Stimulated activated effector memory CD8-positive, alpha-beta T cell treated with anti-CD3 and anti-CD28 coated beads, Interleukin-12 subunit alpha, Interleukin-12 subunit beta, amount 100 ng/mL, for 72 hours (primary cell): ENCODE measurements around the gene CACHD1.

ENCODE experiments used
- ATAC-seq: fragments of 150-1000 bp; cut with Tn5 transposase; 2 replicates; pipeline ENCODE4 v1.10.0; 2021
- DNase-seq, 2 donors: peaks; one replicate each; pipeline ENCODE4 v3.0.0; 2021 to 2022; ENCODE audit warnings: low spot score in 2 of 2
- H3K27ac Mint-ChIP-seq: one replicate; pipeline ENCODE4 v1.8.0; 2022; ENCODE audit warnings: mild to moderate bottlenecking, mixed read lengths
- H3K36me3 Mint-ChIP-seq: one replicate; pipeline ENCODE4 v1.8.0; 2022; ENCODE audit warnings: mild to moderate bottlenecking, mixed read lengths
- H3K4me1 Mint-ChIP-seq: one replicate; pipeline ENCODE4 v1.8.0; 2022; ENCODE audit warnings: mixed read lengths
- H3K4me3 Mint-ChIP-seq: one replicate; pipeline ENCODE4 v1.8.0; 2022; ENCODE audit warnings: mild to moderate bottlenecking, mixed read lengths
- H3K9me3 Mint-ChIP-seq: one replicate; pipeline ENCODE4 v1.8.0; 2022; ENCODE audit warnings: mixed read lengths

Gene CACHD1

DNA sequence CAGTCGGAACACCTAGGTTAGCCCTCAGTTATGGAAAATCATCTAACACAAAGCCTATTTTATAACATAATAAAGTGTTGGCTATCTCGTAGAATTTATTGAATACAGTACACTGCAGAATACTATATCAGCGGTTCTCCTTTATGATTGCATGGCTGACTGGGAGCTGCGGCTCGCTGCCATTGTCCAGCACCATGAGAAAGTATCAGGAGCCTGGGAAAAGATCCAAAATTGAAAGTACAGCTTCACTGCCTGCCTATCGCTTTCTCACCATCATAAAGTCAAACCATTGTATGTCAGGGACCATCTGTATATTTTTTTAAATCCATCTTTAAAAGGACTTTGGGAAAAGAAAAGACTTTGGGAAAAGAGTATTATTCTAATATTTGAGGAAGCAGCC is 163.0 kb downstream of the CACHD1 start:
- no peak overlapping the region for H3K4me3 Mint-ChIP-seq
- H3K4me1 Mint-ChIP-seq, result peaks cover 8% of the 10 kb centered on the region
- H3K27ac Mint-ChIP-seq, result no peak overlapping the region
- no peaks in the 10 kb centered on the region for H3K9me3 Mint-ChIP-seq
- ATAC-seq, result no peak
- no peaks in the 10 kb centered on the region for H3K36me3 Mint-ChIP-seq
- no peak for DNase-seq

DNA sequence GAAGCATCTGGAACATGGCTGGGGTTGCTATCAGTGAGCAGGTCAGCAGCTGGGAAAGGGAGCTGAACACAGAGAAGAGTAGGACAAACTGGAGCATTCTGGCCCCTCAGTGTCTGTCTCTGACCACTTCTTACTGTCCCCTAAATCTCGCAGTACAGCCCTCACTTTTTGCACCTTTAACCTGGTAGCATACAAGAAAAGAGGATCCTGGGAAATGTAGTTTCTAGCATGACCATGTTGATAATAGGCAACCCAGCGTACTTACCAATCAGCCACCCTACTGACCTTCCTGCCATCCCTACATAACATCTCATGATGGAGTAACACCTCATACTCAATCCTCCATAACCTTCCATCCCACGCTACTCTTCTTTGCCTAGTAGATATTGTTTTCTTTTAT is 175.8 kb downstream of the CACHD1 start:
- no peaks in the 10 kb centered on the region for H3K36me3 Mint-ChIP-seq
- DNase-seq (no peak), ATAC-seq (no peak)
- H3K9me3 Mint-ChIP-seq, result no peaks in the 10 kb centered on the region
- no peak overlapping the region for H3K27ac Mint-ChIP-seq
- no peak overlapping the region for H3K4me3 Mint-ChIP-seq
- no peaks in the 10 kb centered on the region for H3K4me1 Mint-ChIP-seq

DNA sequence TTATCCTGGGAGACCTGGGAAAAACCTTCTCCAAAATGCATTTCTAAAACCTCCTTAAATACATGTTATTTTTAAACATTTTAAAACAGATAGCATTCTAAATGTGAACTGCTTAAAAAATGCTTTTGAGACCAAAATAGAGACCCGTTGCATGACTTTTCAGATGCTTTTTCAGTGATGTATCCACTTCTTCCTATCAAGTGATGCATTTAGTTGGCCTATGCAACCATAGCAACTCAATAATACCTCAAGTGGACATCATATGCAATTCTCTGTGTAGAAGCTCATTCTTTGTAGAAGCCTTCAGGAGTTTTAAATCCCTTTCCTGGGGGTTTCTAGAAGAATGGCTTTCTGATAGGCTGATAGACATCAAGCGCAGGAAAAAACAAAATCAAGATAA is 180.5 kb downstream of the CACHD1 start:
- no peaks in the 10 kb centered on the region for H3K4me1 Mint-ChIP-seq
- H3K4me3 Mint-ChIP-seq, result no peak overlapping the region
- H3K27ac Mint-ChIP-seq, result no peak overlapping the region
- no peaks in the 10 kb centered on the region for H3K9me3 Mint-ChIP-seq
- no peaks in the 10 kb centered on the region for H3K36me3 Mint-ChIP-seq
- no peak for ATAC-seq
- DNase-seq, result no peak

DNA sequence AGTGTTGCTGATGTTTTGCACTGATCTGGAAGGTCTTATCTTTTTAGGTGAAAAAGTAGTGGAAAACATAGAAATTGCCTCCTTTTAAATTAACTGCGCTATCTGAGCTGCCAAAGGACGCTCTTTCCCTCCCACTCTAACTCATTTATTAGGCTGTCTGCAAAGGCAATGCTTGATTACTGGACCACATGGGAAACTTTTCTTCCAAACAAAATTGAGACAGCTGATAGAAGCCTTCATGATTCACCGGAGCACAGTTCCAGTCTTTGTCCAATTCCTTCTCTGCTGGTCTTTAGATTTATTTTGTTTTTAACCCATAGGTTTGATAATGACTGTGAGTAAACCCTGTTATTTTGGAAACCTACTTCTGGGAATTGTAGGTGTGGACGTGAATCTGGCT is 181.9 kb downstream of the CACHD1 start:
- no peak for DNase-seq
- Mint-ChIP-seq H3K27ac (no peak overlapping the region), H3K4me3 (no peak overlapping the region), H3K9me3 (no peaks in the 10 kb centered on the region), H3K36me3 (no peaks in the 10 kb centered on the region), H3K4me1 (no peaks in the 10 kb centered on the region)
- ATAC-seq, result no peak

DNA sequence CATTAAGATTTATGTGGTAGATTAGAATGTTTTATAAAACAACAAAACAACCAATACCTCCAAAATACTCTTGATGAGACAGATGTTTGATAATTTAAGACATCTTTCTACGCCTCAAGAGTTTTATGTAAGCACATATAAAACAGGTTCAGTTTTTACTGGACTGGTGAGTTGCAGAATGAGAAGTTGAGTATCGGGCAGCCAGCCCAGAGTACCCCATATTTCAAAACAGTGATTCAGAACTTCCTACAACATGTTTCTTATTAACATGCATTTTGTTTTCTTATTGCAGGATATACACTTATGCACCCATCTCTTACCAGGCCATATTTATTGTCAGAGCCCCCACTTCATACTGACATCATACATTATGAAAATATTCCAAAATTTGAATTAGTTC is 183.5 kb downstream of the CACHD1 start:
- H3K36me3 Mint-ChIP-seq, result no peaks in the 10 kb centered on the region
- H3K4me1 Mint-ChIP-seq, result no peaks in the 10 kb centered on the region
- DNase-seq (no peak), ATAC-seq (no peak)
- no peaks in the 10 kb centered on the region for H3K9me3 Mint-ChIP-seq
- H3K4me3 Mint-ChIP-seq, result no peak overlapping the region
- H3K27ac Mint-ChIP-seq, result no peak overlapping the region

DNA sequence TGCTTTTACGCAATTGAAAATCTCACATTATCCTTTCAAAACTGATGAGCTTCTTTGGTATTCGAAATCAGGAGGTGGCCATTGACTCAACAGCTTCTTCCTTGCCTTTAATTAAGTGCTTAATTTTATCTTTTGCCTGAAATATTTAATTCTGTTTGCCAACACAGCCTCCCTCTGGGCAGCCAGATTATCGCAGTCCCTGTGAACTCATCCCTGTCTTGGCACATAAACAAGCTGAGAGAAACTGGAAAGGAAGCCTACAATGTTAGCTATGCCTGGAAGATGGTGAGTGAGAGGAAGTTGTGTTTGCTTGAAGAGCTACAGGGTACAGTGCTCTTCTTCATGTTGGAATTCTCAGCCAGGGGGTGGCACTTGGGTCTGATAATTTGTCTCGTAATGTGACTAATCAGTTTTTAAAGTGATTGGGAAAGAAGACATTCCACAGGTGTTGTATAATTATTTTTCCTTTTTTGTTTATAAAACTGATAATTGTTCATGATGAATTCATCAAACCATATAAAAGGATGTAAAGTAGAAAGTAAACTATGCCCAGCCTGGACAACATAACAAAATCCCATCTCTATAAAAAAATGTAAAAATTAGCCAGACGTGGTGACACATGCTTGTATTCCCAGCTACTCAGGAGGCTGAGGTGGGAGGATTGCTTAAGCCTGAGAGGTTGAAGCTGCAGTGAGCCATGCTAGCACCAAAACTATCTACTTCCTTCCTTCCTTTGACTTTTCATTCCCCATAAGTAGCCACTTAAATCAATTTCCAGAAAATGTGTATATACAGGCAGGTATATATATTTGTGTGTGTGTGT is 184.8 kb downstream of the CACHD1 start:
- ATAC-seq, result no peak
- H3K27ac Mint-ChIP-seq, result no peak overlapping the region
- H3K9me3 Mint-ChIP-seq, result no peaks in the 10 kb centered on the region

DNA sequence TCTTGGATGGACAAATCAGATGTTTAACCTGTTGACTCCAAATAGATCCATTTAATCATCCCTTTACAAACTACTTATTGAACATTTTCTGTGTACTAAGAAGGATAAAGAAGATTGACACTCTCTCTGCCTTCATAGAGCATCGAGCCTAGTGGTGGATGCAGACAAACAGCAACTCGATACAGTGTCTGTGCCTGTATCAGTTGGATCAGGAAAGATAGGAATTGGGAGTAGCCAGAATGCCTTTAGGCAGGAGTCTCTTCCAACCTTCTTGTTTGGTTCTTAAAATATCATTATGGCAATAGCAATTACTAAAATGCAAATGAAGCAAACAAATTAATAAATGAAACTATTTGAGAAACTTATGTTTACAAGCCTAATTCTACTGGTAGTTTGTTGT is 185.9 kb downstream of the CACHD1 start:
- no peak overlapping the region for H3K27ac Mint-ChIP-seq
- H3K36me3 Mint-ChIP-seq, result no peaks in the 10 kb centered on the region
- H3K4me3 Mint-ChIP-seq, result no peak overlapping the region
- DNase-seq (no peak), ATAC-seq (no peak)
- H3K9me3 Mint-ChIP-seq, result no peaks in the 10 kb centered on the region
- H3K4me1 Mint-ChIP-seq, result no peaks in the 10 kb centered on the region

More for the DNA sequence above, 184.8 kb downstream of the CACHD1 start:
- Mint-ChIP-seq H3K4me3 (no peak overlapping the region), H3K36me3 (no peaks in the 10 kb centered on the region), H3K4me1 (no peaks in the 10 kb centered on the region)
- DNase-seq, result no peak

DNA sequence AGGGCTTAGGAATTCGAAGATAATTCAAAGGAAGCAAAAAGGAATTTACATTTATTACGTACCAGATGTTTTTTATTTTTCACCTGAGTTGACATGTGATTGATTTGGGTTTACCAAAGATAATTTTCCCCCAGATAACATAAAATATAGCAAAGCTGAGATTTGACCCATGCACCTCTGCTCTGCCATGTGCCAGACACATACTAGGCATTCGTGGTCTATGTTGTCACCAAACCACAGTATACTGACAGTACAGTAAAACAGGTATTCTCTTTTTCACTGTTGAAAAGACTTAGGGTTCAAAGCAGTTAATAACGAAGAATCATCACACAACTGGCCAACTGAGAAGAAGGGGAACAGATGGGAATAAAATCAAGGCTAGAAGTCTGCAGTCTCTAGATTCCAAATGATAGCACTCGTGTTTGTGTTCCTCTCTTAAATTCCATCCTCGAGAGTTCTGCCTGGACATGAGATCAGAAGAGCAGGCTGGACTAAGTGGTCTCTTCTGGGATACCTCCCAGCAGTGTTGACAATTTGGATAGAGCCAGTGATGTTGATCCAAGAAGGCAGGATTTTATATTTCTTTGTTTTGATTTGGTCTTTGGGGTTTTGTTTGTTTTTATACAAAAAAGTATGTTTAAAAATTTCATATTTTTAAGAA is 189.7 kb downstream of the CACHD1 start:
- Mint-ChIP-seq H3K27ac (no peak overlapping the region), H3K4me3 (no peak overlapping the region), H3K36me3 (no peaks in the 10 kb centered on the region), H3K9me3 (no peaks in the 10 kb centered on the region), H3K4me1 (no peaks in the 10 kb centered on the region)
- ATAC-seq (peak; percentile 51), DNase-seq (no peak)

DNA sequence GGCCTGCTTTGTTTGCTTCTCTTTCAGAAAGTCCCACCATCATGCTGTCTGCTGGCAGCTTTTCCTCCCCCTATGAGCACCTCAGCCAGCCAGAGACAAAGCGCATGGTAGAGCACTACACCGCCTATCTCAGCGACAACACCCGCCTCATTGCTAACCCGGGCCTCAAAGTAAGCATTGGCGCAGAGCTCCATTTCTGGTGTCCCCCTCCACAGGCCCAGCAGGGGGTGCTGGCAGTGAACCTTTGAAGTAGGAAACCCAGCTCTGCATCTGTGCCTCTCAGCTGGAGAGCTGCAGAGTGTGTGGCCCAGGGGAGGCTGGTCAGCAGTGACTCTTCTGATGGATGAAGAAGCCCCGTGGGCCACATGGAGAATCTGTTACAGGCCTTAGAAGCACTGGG is 193.7 kb downstream of the CACHD1 start:
- peak; percentile 54 for ATAC-seq
- no peak overlapping the region for H3K27ac Mint-ChIP-seq

DNA sequence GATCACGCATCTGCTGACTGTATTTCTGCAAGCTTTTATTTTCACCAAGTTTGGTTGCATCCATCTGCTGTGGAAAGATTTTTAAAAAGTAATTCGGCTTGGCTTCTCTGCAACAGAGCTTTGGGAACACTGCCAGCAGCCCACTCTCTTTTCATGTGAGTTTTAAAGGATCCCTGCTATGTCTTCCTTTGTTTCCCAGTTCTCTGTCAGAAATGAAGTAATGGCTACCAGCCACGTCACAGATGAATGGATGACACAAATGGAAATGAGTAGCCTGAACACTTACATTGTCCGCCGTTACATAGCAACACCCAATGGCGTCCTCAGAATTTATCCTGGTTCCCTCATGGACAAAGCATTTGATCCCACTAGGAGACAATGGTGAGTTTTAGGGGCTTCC is 194.4 kb downstream of the CACHD1 start:
- Mint-ChIP-seq H3K4me3 (no peak overlapping the region), H3K36me3 (no peaks in the 10 kb centered on the region), H3K27ac (no peak overlapping the region), H3K4me1 (no peaks in the 10 kb centered on the region), H3K9me3 (no peaks in the 10 kb centered on the region)
- ATAC-seq (no peak), DNase-seq (no peak)

More for the DNA sequence above, 193.7 kb downstream of the CACHD1 start:
- Mint-ChIP-seq H3K4me1 (no peaks in the 10 kb centered on the region), H3K36me3 (no peaks in the 10 kb centered on the region), H3K4me3 (no peak overlapping the region), H3K9me3 (no peaks in the 10 kb centered on the region)
- DNase-seq, result no peak

DNA sequence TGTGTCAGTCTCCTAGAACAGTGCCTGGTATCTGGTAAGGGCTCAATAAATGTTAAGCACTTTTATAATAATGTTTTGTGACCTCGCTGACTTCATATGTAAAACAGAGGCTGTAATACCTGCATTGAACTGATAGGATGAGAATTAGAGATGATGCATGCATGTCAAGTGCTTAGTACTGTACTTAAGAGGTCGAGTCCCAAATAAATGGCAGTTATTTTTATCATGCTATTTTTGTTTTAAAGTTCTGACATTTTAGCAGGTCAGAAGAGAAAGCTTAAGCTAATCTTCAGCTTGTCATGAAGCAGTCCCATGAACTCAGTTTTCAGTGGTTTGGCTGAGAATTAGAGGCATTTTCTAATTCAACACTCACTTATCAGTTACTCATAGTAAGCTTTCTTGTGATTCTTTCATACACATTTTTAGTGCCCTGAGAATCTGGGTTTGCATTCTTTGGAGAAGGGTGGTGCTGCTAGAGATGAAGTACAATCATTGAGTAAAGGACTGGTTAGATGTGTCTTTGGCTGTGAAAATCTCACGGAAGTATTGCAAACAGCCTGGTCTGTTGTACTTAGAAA is 199.3 kb downstream of the CACHD1 start:
- DNase-seq, result no peak
- Mint-ChIP-seq H3K27ac (no peak overlapping the region), H3K36me3 (no peaks in the 10 kb centered on the region), H3K4me1 (no peaks in the 10 kb centered on the region), H3K9me3 (no peaks in the 10 kb centered on the region), H3K4me3 (no peak overlapping the region)
- ATAC-seq, result no peak

DNA sequence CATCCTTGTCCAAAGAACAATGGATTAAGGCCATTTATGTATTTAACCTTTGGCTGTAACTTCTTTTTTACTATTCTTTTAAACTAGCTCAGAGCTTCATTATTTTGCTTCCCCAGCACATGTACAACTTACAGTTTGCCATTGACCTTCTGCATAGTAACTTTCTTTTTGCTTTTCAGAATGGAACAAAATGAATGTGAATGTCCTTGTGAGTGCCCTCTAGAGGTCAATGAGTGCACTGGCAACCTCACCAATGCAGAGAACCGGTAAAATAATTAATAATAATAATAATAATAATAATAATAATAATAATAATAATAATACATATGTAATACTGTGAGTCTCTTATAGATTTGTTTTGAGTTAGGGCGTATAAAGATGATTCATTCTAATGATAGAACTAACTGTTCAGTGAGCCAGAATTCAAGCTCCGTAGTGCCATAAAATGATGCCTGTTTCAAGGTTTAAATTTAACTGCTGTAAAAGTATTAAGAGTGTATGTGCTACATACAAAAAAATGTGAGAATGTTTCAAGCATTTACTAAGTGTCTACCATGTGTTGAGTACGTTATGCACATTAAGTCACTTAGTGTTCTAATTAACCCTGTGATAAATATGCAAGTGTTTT is 205.9 kb downstream of the CACHD1 start:
- Mint-ChIP-seq H3K27ac (no peak overlapping the region), H3K36me3 (no peaks in the 10 kb centered on the region), H3K9me3 (no peaks in the 10 kb centered on the region), H3K4me3 (no peak overlapping the region), H3K4me1 (no peaks in the 10 kb centered on the region)
- ATAC-seq, result no peak
- no peak for DNase-seq

DNA sequence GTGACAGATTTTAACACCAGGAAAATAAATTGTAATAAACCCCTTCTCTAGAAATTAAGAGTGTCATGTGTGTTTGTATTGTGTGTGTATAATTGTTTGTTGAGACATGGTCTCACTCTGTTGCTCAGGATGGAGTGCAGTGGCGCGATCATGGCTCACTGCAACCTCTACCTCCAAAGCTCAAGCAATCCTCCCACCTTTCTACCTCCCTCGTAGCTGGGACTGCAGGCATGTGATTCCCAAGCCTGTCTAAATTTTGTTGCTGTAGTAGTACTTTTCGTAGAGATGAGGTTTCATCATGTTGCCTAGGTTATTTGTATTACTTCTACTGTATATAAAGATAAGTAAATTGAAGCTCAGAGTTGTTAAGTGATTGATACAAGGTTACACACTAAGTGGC is 206.5 kb downstream of the CACHD1 start:
- DNase-seq, result no peak
- Mint-ChIP-seq H3K27ac (no peak overlapping the region), H3K4me3 (no peak overlapping the region), H3K4me1 (no peaks in the 10 kb centered on the region), H3K36me3 (no peaks in the 10 kb centered on the region), H3K9me3 (no peaks in the 10 kb centered on the region)
- no peak for ATAC-seq

DNA sequence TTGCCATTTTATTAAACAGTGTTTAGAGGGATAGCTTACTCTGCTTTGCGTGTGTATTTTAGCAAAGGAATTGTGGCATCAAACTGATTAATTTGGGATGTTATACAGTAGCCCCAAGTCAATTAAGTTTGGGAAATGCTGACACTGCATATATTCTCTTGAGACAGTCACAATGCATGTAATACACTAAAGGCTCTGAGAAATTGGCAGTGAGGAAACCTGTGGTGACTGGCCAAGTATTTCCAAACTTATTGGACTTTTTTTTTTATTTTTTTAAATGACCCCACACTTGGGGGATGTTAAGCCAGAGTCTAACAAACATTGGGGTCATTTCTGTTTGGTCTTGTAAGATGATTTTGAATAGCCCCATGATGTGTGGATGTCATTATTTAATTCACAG is 207.6 kb downstream of the CACHD1 start:
- no peak for ATAC-seq
- Mint-ChIP-seq H3K9me3 (no peaks in the 10 kb centered on the region), H3K36me3 (no peaks in the 10 kb centered on the region), H3K4me1 (no peaks in the 10 kb centered on the region), H3K27ac (no peak overlapping the region), H3K4me3 (no peak overlapping the region)
- no peak for DNase-seq

DNA sequence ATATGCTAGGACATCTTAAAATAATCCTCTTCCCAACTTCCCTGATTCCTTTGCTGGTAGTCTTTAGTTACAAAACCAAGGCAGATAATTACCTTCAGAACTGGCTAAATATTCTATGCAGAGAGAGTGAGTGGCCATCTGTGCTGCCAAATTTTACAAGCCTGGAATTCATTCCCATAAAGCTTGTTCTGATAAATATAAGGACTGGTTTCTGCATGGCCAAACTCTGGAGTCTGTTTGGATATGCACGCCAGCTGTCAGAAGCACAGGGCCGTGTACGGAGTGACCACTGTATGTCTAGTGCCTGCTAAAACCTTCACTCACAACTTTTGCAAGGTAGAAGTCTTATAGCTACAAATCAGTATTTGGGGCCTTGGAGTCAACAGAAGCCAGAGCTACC is 208.4 kb downstream of the CACHD1 start:
- DNase-seq (no peak), ATAC-seq (no peak)
- Mint-ChIP-seq H3K36me3 (no peaks in the 10 kb centered on the region), H3K27ac (no peak overlapping the region), H3K9me3 (no peaks in the 10 kb centered on the region), H3K4me1 (no peaks in the 10 kb centered on the region), H3K4me3 (no peak overlapping the region)

DNA sequence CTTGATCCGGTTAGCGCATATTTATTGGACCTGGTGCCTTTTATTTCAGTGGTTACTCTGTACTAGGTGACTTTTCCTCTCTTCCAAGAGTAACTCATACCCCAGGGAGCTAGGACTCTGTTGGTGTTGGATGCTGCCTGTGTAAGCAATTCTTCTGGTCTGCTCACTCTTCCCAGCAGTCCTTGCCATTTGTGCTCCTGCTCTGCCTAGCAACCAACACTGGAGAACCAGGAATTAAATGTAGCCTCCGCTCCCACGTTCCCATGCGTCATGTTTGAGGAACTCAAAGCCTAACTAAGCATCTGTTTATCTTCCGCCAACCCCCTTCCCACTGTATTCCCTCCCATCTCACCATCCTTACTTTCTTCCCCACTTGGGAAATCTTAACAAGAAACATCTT is 209.2 kb downstream of the CACHD1 start:
- H3K27ac Mint-ChIP-seq, result no peak overlapping the region
- no peak for ATAC-seq
- DNase-seq, result no peak
- H3K4me1 Mint-ChIP-seq, result no peaks in the 10 kb centered on the region
- H3K9me3 Mint-ChIP-seq, result no peaks in the 10 kb centered on the region
- H3K4me3 Mint-ChIP-seq, result no peak overlapping the region
- no peaks in the 10 kb centered on the region for H3K36me3 Mint-ChIP-seq
